Activated CD4-positive, alpha-beta T cell treated with anti-CD3 and anti-CD28 coated beads, Interleukin-2, amount 50 U/mL, for 4 hours (primary cell): ENCODE results near the gene PRMT3.
"Not testable (repeated sequence)": the region's sequence is repeated elsewhere in the genome, so short reads cannot be mapped to it uniquely, and the experiment has no call there.

ENCODE experiments used
- DNase-seq, 2 experiments: peaks; one replicate each; pipeline ENCODE4 v3.0.0-alpha.2; 2020

The PRMT3 gene

DNA sequence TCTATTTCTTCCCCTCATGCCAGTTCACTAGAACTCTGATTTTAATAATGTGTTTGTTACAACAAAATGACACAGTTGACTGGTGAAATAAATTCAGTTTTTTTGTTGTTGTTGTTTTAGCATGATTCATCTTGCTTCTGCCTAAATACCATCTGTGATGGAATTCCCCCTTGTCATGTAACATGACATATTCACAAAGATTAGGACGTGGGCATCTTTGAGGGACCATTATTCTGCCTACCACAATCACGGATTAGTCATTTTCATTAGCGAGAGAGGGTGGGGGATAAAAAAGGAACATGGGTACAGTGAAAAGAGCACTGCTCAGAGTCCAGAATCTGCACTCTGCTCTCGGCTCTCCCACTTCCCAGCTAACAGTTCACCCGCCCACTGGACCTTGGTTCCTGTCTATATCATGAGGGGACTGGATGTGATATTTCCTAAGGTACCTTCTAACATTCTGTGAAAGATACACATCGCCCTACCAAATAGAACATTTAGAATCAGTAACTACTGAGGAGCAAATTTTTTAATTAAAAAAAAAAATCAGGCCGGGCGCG is 12.7 kb upstream of the PRMT3 start:
- DNase-seq = no peak

DNA sequence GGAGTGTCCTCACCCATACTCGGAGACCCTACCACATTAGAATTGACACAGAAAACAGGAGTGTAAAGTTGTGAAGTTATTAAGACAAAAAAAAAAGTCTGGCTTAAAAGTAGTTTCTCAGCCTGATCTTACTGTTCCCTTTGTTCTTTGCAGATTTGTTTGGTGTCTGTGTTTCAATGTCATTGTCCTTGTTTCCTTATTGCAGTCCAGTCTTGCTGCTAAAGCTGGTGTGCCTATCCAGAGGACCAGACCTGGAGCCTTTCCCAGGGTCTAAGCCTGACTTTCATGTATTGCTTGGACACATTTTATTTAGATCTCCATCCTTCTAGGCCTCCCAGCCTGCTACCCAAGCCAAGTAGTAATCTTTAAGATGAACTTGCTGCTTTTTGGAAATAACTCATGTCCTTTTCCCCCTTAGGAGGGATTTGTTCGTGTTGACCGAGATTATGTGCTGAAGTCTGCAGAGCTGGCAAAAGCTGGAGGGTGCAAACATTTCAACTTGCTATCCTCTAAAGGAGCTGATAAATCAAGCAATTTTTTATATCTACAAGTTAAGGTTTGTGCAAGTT is 11.3 kb upstream of the PRMT3 start:
- DNase-seq = no peak

DNA sequence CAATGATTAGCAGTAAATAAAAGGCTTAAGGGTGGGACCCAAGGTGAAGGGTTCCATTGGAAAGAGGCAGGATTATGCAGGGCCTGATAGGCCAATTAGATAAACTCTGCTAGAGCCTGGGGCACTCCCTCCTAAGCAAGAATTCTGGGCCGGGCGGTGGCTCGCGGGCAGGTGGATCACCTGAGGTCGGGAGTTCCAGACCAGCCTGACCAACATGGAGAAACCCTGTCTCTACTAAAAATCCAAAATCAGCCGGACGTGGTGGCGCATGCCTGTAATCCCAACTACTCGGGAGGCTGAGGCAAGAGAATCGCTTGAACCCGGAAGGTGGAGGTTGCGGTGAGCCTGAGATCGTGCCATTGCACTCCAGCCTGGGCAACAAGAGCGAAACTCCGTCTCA is 1.5 kb upstream of the PRMT3 start:
- not testable (repeated sequence) for DNase-seq

DNA sequence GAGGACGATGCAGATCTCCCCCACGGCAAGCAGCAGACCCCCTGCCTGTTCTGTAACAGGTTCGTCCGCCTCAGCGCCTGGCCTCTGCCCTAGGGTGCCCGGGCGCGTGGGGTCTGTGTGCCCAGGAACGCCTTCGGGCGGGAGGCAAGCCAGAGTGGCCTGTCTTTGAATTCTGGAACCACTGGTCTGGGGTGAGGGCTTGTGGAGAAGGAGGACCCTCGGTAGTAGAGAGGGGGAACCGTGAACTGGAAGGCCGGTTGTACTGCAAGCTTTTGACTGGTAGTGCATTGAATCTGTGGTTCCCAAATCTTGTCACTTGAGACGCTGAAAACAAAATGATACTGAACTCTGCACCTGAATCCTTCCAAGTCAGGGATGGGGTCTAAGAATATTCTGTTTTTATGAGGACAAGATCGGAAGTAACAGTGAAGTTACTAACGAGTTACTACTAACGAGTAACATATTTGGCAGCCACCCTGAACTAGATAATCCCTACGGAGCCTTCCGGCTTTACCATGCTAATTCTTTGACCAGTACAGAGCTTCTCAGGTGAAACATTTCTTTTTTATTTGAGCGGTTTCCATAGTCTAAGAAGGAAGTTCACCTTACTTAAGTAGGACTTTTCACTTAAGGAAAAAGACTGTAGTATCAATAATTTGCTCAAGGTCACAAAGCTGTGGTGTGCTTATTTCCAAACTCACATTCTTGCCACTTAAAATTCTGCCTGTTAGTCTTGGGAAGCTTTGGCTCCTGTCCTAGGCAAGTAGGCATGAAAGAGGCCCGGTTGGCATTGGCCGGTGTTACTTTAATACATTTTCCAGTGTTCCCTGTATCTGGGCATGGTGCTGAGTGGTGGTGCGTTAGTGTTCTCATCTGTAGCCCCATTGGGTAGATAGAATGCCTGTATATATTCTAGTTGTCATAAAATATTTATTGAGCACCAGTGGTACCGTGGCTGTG is 860 bp downstream of the PRMT3 start:
- DNase-seq = no peak

DNA sequence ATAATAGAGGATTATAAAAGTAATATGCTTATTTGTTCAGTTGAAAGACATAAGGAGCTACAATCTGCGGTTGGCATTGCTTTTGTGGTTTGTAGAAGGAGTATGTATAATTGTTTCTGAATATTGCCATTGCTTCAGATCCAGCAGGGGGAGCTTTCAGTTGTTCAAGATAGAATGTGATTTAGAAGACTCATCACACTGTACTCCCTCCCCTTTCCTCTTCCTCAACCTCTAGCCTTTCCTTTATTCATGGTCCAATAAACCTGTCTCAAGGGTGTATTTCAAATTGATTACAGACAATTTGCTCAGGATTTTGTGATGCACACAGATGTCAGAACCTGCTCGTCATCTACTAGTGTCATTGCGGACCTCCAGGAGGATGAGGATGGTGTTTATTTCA is 9.8 kb downstream of the PRMT3 start:
- DNase-seq = no peak

DNA sequence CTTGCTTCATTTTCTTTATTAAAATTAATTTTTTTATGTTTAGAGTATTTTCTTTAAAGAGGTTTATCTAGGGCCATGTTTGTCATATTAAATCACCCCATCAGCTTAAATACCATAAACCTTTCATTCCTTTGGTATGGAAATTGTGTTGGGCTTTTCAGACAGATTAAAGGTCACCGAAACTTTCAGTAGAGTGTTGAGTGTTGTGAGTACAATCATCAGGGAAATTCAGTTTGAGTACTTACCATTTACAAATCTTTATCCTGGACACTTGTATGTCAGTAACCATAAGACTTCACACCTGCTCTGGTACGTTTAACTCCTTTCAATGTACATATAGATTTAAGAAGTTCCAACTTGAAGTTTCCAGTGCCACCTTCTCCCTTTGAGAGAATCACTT is 12.0 kb downstream of the PRMT3 start:
- DNase-seq = no peak

DNA sequence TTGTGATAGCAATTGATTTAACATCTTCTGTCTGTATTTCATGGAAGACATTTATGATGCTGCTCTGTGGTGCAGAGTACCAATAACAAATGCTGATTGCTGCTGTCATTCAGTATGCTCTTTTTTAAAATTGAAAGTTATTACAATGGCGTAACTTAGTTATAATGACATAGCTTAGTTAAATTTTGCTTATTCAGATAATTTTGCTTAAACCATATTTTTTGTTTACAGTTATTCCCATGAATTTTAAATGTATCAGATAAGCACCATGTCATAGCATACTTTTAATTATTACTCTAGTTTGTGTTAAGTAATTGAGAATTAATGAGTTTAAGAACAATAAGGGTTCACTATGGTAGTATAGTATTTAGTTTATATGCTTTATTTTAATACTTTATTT is 15.5 kb downstream of the PRMT3 start:
- no peak for DNase-seq

DNA sequence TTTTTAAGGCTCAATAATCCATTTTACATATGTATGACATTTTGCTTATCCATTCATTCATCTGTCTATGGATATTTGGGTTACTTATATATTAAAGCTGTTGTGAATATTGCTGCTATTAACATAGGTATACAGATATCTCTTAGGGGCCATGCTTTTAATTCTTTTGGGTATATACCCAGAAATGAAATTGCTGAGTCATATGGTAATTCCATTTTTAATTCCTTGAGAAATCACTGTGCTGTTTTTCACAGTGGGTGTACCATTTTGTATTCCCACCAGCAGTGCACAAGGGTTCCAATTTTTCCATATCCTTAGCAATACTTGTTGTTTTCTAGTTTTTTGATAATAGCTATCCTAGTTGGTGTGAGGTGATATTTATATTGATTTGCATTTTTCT is 19.0 kb downstream of the PRMT3 start:
- no peak for DNase-seq

DNA sequence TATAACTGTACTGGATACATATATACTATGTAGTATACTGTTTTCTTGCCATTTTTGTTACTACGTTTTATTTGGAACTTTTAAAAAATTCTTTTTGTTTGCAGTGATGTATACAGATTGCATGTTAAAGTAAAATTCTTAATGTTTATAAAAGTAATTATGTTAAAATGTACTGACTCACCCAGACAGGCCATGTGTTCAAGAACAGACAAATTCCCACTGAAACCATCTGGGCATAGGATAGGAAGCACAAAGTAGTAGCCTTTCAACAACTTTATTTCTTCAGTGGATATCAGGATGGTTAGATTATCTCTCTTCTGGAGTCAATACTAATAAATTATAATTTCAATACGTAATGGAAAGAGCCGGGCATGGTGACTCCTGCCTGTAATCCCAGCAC is 19.8 kb downstream of the PRMT3 start:
- no peak for DNase-seq

DNA sequence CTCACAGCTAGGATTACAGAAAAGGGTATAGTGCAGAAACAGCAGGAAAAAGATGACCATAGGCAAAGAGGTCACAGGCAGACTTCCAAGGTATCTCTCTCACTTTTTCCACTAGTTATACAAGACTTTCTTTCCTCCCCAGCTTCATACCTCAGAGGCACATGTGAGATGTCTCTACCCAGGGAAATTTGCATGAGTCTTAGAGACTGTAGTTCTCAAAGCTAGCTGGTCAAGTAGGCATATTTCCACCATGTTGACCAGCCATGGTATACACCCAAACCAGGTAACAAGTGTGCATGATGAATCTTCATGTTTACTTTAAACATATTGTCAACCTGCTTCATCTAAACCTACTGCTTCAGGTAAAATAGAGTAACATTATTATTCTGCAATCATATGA is 27.9 kb downstream of the PRMT3 start:
- no peak for DNase-seq

DNA sequence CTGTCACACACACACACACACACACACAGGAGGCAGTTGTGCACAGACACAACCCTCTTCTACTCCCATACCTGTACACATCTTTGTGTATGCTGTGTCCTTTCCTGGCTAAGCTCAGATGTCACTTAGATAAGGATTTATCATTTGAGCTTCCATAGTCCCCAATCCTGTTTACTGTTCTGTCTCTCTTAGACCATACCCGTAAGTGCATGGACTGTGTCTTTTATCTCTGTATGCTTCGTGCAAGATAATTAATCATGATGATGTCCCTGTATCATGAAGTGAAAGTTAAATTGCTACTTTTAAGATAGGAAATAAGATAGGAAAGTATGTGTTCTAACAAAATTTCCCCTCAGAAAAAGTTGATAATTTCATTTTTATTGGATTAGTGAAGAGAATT is 30.3 kb downstream of the PRMT3 start:
- no peak for DNase-seq

DNA sequence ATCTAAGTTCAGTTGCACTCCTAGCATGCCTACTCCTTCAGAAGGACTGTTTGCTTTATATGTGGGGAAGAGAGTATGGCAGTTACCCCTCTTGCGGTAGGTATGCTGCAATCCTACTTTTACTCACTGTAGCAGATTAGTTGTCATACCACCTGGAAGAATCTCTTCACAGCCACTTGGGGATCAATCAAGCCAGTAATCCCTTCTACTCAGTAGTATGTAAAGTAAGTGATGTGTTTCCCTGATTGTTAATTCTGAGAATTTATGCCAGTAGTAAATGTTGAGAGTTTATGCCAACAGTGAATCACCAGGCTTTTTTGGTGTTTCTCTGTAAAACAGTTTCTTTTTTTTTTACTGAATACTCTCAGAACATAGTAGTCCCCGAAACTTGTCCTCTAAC is 34.4 kb downstream of the PRMT3 start:
- no peak for DNase-seq

DNA sequence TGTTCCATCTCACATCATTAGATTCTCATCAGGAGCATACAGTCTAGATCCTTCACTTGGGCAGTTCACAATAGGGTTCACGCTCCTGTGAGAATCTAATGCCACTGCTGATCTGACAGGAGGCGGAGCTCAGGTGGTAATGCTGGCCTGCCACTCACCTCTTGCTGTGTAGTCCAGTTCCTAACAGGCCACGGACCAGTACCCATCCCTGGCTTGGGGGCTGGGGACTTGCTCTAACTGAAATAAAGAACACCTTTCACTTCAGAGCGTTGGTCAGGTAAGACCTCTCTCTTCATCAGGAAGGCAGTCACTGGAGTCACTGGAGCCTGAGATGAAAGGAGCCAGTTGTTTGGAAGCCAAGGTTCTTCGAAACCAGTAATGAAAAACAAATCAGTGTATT is 41.7 kb downstream of the PRMT3 start:
- DNase-seq = no peak

DNA sequence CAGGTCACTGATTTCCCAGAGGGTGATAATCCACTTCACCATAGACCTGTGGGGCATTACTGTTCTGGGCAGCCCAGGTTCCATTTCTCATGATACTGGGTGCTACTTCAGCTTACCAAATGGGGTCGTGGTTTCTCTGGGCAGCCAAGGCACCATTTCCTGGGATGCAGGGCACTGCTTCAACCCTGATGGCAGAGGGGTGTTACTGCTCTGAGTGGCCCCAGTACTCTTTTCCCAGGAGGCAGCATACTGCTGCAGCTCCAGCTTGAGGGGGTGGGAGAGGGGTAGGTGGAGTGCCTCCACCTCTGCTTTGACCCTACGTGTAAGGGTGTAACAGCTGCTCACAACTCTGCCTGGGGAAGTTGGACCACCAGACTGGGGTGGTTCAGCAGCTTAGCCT is 51.1 kb downstream of the PRMT3 start:
- DNase-seq = no peak

DNA sequence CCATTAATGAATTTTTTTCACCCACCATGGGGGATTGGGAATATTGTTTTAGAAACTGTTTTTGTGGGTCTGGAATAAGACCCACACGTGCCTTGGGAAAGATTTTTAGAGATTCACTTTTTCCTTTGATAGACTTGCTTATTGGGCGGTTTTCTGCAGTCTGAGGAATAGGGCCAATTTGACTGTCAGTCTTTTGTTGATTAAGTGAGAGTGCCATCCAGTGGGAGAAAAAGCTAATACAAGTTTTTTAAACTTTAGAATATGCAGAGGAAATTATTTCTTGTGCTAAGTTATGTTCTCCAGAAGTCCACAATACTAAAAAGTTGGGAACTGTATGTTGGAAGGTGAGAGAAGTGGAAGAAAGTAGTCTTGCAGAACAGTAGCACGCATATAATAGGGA is 56.1 kb downstream of the PRMT3 start:
- no peak for DNase-seq

DNA sequence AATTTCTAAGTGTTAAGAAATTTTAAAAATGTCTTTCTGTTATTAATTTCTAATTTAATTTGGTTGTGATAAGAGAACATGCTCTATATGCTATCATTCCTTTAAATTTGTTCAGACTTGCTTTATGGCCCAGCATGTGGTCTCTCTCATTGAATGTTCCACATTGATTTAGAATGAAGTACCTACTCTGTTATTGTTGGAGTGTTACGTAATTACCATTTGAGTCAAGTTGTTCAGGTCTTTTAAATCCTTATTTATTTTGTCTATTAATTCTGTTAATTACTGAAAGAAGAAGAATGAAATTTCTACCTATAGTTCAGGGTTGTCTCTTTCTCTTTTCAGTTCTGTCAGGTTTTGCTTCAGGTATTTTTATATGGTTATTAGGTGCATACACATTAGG is 57.0 kb downstream of the PRMT3 start:
- no peak for DNase-seq

DNA sequence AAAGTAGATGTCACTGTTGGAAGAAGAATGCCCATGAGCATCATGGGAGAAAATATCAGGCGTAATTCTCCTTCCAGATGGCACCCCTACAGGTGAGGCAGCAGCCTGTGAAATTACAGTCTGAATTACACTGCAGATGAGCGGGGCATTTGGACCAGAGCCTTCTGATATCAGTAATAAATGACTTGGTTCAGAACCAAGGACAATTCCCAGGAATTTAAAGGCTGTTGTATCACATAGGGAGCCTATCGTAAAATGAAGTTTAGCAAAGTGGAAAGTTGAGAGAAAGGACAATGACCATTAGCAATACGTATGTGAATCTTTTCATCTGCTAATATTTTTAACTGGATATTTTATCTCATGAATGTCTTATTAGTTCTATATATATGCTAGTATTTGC is 61.3 kb downstream of the PRMT3 start:
- no peak for DNase-seq

DNA sequence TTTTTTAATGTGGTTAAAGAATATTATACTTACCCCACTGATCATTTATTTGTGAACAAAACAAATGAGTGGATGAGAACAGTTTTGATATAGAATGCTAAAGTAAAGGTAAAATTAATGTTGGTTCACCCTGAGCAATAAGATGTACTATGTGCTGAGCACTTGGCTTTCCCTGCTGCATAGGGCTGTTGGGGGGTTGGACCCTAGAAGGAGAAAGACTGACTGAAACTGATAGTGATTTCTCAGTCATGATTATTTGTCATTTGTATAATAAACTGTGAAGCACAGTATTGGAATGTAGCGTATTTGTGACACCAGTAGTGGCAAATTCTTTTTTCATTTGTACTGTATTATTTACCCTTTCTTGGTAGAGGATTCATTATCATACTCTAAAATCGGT is 63.3 kb downstream of the PRMT3 start:
- no peak for DNase-seq

DNA sequence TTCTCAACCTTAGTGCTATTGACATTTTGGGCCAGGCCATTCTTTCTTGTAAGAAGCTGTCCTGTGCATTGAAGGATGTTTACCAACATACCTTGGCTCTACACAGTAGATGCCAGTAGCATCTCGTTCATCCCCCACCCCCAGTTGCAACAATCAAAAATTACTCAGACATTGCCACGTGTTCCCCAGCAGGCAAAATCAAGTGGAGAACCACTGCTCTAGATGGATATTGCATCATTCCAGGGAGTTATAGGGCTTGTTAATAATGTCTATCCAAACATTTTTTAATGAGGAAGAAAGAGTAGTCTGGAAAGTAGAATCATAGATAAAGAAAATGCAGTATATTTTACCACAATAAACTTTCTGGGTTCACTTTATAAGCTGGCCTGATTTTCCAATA is 64.1 kb downstream of the PRMT3 start:
- DNase-seq = no peak

DNA sequence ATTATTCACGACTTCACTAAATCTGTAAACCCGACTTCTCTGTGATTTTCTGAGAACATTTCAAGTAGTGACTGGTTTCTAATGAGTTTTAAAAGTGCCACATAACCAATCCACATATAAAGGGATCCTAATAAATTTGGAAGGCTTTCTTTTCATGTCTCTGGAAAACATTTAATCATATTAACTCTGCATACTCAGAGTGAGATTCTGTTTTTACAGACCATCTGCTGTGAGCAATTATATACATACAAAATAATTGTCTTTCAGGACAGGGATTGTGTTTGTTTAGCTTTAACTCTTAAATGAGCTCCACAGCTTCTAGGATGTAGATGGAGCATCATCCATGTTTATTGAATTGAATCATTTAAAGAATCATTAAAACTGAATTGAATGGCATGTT is 65.1 kb downstream of the PRMT3 start:
- DNase-seq = no peak

DNA sequence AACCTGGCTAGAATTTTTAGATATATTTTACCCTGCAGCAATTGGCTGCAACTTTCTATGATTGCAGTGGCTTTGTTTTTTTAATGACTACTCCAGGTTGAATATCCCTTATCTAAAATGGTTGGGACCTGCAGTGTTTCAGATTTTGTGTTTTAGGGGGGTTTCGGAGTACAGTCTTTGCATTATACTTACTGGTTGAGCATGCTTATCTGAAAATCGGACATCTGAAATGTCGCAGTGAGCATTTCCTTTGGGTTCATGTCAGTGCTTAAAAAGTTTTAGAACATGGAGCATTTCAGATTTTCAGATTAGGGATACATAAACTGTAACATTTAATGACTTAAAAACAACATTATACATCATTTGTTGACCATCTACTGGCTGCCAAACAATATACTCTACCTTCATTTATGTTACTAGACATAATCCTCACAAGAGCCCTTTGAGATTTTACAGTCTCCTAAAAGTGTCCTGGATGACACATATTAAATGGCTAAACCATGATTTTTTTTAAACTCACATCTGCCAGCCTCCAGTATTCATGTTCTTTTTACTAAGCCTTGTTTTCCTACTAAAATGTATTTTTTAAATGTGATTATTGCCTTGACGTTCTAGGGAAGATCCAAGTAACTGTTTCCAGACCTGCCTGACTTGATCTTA is 66.3 kb downstream of the PRMT3 start:
- DNase-seq = no peak

DNA sequence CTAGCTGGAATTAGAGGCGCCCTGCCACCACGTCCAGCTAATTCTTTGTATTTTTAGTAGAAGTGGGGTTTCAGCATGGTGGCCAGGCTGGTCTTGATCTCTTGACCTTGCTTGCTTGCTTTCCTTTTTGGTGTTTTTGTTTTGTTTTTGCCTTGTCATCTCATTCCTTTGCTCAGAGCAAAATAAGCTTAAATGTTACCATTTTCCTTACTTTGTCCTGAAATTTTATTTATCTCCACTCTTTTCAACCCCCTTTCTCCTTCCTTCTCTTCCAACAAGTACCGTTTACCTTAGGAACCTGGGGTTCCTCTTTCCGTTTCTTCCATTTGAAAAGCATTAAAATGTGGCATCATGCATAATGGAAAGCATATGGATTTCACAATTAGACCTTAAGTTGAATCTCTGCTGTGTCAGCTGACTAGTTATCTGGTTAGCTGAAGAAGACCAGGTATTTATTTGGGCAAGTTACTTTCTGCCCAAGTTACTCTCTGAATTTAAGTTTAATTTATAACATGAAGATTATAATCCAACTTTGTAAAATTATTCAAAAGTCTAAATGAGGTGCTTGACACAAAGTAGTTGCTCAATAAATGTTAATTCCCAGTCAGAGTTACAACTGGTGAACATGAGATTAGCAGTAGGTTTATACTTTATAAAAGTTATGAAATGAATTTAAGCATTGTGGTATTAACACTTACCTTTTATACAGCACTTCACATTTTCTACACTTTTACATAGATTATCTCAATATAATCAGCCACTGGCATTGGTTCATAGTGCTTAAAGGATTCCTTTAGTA is 69.7 kb downstream of the PRMT3 start:
- no peak for DNase-seq
